HepG2 (cell line): ENCODE data around the gene ANK3. TPM values are rescaled to one million over a fixed set of nuclear protein-coding genes. Genes with fewer than 3 reads are reported as not detected.

Experiments
- ATAC-seq: fragments of 200-7000 bp; cut with Tn5 transposase; 3 replicates; pipeline ENCODE4 v1.9.1; 2020; ENCODE audit warnings: mild to moderate bottlenecking, moderate library complexity
- BruUV-seq: library from RNA; stranded (reverse); fragments of 400-500 nt; replicated peaks from 2 replicates; lab custom pipeline; 2021; lab: Mats Ljungman, UMichigan
- CTCF ChIA-PET: fragments of 300-600 bp; formaldehyde crosslinking; extraction: SDS; loops from one replicate; lab custom pipeline; 2021; ENCODE audit warnings: low total read pairs, inconsistent platforms, low intra/inter-chr PET ratio; lab: Yijun Ruan, JAX
- POLR2A ChIA-PET: fragments of 350-600 bp; sonication (Branson Sonifier 250); formaldehyde crosslinking; loops from one replicate; lab custom pipeline; 2020; ENCODE audit warnings: antibody characterized with exemption, inconsistent platforms; lab: Yijun Ruan, JAX
- DNase-seq: peaks from one replicate; pipeline ENCODE4 v3.0.0-alpha.2; 2015; ENCODE audit warnings: low spot score
- FAIRE-seq: peaks from 3 replicates; lab custom pipeline; 2011; peaks lifted over from hg19 to GRCh38; lab: Jason Lieb, UNC
- H2AFZ ChIP-seq: one replicate; pipeline ENCODE4 v1.6.1; 2011; ENCODE audit warnings: low read length, inconsistent platforms
- H3K27ac ChIP-seq: fragments of 300-600 bp; 3 replicates; pipeline ENCODE4 v1.8.0; 2011; ENCODE audit warnings: mixed run types, mild to moderate bottlenecking, mixed read lengths, low read length, inconsistent platforms; ENCODE audit not compliant: insufficient read depth; ENCODE audit errors: extremely low read length
- H3K27me3 ChIP-seq, 2 experiments: fragments of 200-600 bp in 1 of 2; 2 replicates in 1 of 2; 3 replicates in 1 of 2; pipeline versions ENCODE4 v1.6.0 to v1.8.0; 2011; ENCODE audit warnings: low read length in 2 of 2, mild to moderate bottlenecking in 2 of 2, moderate library complexity in 2 of 2, inconsistent platforms in 1 of 2; ENCODE audit not compliant: insufficient read depth in 2 of 2, control insufficient read depth in 1 of 2
- H3K36me3 ChIP-seq, 2 experiments: fragments of 200-600 bp in 1 of 2; replicated peaks in 1 of 2; 2 replicates in 1 of 2; 3 replicates in 1 of 2; pipeline versions ENCODE4 v1.5.1 to v1.8.0; 2011; ENCODE audit warnings: low read length in 2 of 2, inconsistent platforms in 1 of 2; ENCODE audit not compliant: insufficient read depth in 2 of 2, control insufficient read depth in 1 of 2
- H3K4me1 ChIP-seq: 2 replicates; pipeline ENCODE4 v1.5.1; 2012; ENCODE audit warnings: low read length, inconsistent platforms; ENCODE audit not compliant: insufficient read depth
- H3K4me2 ChIP-seq: 2 replicates; pipeline ENCODE4 v1.6.0; 2011; ENCODE audit warnings: low read depth, low read length, inconsistent platforms
- H3K4me3 ChIP-seq, 3 experiments: fragments of 200-600 bp in 1 of 3; sonication (generic), shearing (Covaris generic) in 1 of 3; replicated peaks in 1 of 3; 2 replicates each; pipeline ENCODE4 v1.5.1; 2011 to 2016; ENCODE audit warnings: low read length in 3 of 3, inconsistent platforms in 2 of 3, low read depth in 2 of 3, mild to moderate bottlenecking in 2 of 3, control low read depth in 1 of 3, mixed read lengths in 1 of 3; ENCODE audit not compliant: insufficient read depth in 1 of 3
- H3K79me2 ChIP-seq: one replicate; pipeline ENCODE4 v1.6.1; 2011; ENCODE audit warnings: low read length, inconsistent platforms; ENCODE audit not compliant: insufficient read depth
- H3K9ac ChIP-seq: 2 replicates; pipeline ENCODE4 v1.6.0; 2011; ENCODE audit warnings: mild to moderate bottlenecking, low read depth, low read length, inconsistent platforms; ENCODE audit not compliant: insufficient read depth
- H3K9me3 ChIP-seq: 2 replicates; pipeline ENCODE4 v1.5.1; 2012; ENCODE audit warnings: mild to moderate bottlenecking, low read length
- H4K20me1 ChIP-seq: 2 replicates; pipeline ENCODE4 v1.6.0; 2011; ENCODE audit warnings: inconsistent platforms, mild to moderate bottlenecking, low read length, moderate library complexity; ENCODE audit not compliant: insufficient read depth
- DNMT1 ChIP-seq: sonication (generic); formaldehyde crosslinking; IDR thresholded peaks from 2 replicates; pipeline ENCODE4 v1.5.1; 2020; ENCODE audit warnings: mild to moderate bottlenecking, missing genetic modification reagents
- ERF ChIP-seq: IDR thresholded peaks from 2 replicates; pipeline ENCODE4 v1.6.1; 2018; ENCODE audit warnings: missing biosample characterization, missing genetic modification reagents
- NFIC ChIP-seq: IDR thresholded peaks from 2 replicates; pipeline ENCODE4 v1.6.1; 2012; ENCODE audit warnings: mild to moderate bottlenecking, low read length, inconsistent platforms
- PAF1 ChIP-seq: IDR thresholded peaks from 2 replicates; pipeline ENCODE4 v1.6.1; 2016; ENCODE audit warnings: missing genetic modification reagents, missing compliant biosample characterization
- POGK ChIP-seq: sonication (generic); formaldehyde crosslinking; conservative IDR thresholded peaks from 2 replicates; pipeline ENCODE4 v1.8.0; 2022; ENCODE audit warnings: mild to moderate bottlenecking, moderate library complexity, missing genetic modification reagents
- SATB2 ChIP-seq: sonication (generic); formaldehyde crosslinking; IDR thresholded peaks from 2 replicates; pipeline ENCODE4 v1.5.0; 2020; ENCODE audit warnings: missing genetic modification reagents
- SMARCC2 ChIP-seq: fragments of 450-650 bp; IDR thresholded peaks from 2 replicates; pipeline ENCODE4 v1.6.1; 2017; ENCODE audit warnings: antibody characterized with exemption, mild to moderate bottlenecking
- TBL1XR1 ChIP-seq: fragments of 150-350 bp; IDR thresholded peaks from 2 replicates; pipeline ENCODE4 v1.6.1; 2014; ENCODE audit warnings: borderline replicate concordance, low read length; ENCODE audit not compliant: partially characterized antibody
- TOPORS ChIP-seq: sonication (generic); formaldehyde crosslinking; IDR thresholded peaks from 2 replicates; pipeline ENCODE4 v1.8.0; 2023; ENCODE audit warnings: mild to moderate bottlenecking, missing genetic modification reagents
- XBP1 ChIP-seq: sonication (generic); formaldehyde crosslinking; IDR thresholded peaks from 2 replicates; pipeline ENCODE4 v1.5.0; 2020; ENCODE audit warnings: missing genetic modification reagents
- ZBTB38 ChIP-seq: sonication (generic); formaldehyde crosslinking; IDR thresholded peaks from 2 replicates; pipeline ENCODE4 v1.5.1; 2020; ENCODE audit warnings: mild to moderate bottlenecking, missing genetic modification reagents
- ZNF260 ChIP-seq: sonication (generic); formaldehyde crosslinking; IDR thresholded peaks from 2 replicates; pipeline ENCODE4 v1.4.0; 2020; ENCODE audit warnings: missing genetic modification reagents, low read depth, mild to moderate bottlenecking, borderline replicate concordance
- ZNF333 ChIP-seq: sonication (generic); formaldehyde crosslinking; IDR thresholded peaks from 2 replicates; pipeline ENCODE4 v1.4.0; 2020; ENCODE audit warnings: mild to moderate bottlenecking, missing genetic modification reagents, borderline replicate concordance
- ZNF33B ChIP-seq: sonication (generic); formaldehyde crosslinking; IDR thresholded peaks from 2 replicates; pipeline ENCODE4 v1.5.1; 2020; ENCODE audit warnings: mild to moderate bottlenecking, missing genetic modification reagents
- WGBS: methylation state at CpG from one replicate; pipeline ENCODE4 v1.1.6; 2017; ENCODE audit warnings: low lambda C conversion rate; 5-methylcytosine and 5-hydroxymethylcytosine counted together
- in situ Hi-C: cut with HindIII; loops from 2 replicates; pipeline ENCODE4 v1.10.0; 2017; ENCODE audit warnings: low pct_unique_long_range_greater_than_20kb; ENCODE audit not compliant: extremely low pct_ligation_motif_present
- intact Hi-C: fragments of 100-400 bp; cut with micrococcal nuclease; formaldehyde crosslinking; loops from one replicate; pipeline ENCODE4 v1.10.0; 2022; ENCODE audit not compliant: unreplicated experiment
- polyA plus RNA-seq, 8 experiments: library from polyadenylated mRNA; depleted of rRNA in 3 of 8; stranded (reverse) in 7 of 8; unstranded in 1 of 8; fragments of >200 nt; fragmentation: Illumina TruSeq in 4 of 8; extraction: Trizol in 4 of 8; gene quantifications; 2 replicates each; pipeline versions ENCODE4 v1.2.1 to v1.2.3, GENCODE V29; 2011 to 2016; ENCODE audit warnings: low read depth in 4 of 8, missing spikeins in 1 of 8, mixed read lengths in 1 of 8; ENCODE audit not compliant: insufficient read depth in 1 of 8
- total RNA-seq, 5 experiments: library from RNA; depleted of rRNA; stranded (reverse); fragments of >200 nt; fragmentation: Illumina TruSeq; extraction: Trizol; gene quantifications; 2 replicates each; pipeline ENCODE4 v1.2.3, GENCODE V29; 2016; ENCODE audit warnings: low read depth in 1 of 5
- TF ChIP-seq, protein P1 (sequence below): sonication (generic); formaldehyde crosslinking; IDR thresholded peaks from 2 replicates; pipeline ENCODE4 v1.8.1; 2023; ENCODE audit warnings: mild to moderate bottlenecking, missing genetic modification reagents
- TF ChIP-seq, protein P2 (sequence below): sonication (generic); formaldehyde crosslinking; IDR thresholded peaks from 2 replicates; pipeline ENCODE4 v1.4.0; 2020; ENCODE audit warnings: missing genetic modification reagents, borderline replicate concordance

The ANK3 gene
- total and polyA plus RNA-seq, 2 of the 13 experiments (the other 11 are each of a cell fraction or from before 2014, with no cell fraction given) = not detected

DNA sequence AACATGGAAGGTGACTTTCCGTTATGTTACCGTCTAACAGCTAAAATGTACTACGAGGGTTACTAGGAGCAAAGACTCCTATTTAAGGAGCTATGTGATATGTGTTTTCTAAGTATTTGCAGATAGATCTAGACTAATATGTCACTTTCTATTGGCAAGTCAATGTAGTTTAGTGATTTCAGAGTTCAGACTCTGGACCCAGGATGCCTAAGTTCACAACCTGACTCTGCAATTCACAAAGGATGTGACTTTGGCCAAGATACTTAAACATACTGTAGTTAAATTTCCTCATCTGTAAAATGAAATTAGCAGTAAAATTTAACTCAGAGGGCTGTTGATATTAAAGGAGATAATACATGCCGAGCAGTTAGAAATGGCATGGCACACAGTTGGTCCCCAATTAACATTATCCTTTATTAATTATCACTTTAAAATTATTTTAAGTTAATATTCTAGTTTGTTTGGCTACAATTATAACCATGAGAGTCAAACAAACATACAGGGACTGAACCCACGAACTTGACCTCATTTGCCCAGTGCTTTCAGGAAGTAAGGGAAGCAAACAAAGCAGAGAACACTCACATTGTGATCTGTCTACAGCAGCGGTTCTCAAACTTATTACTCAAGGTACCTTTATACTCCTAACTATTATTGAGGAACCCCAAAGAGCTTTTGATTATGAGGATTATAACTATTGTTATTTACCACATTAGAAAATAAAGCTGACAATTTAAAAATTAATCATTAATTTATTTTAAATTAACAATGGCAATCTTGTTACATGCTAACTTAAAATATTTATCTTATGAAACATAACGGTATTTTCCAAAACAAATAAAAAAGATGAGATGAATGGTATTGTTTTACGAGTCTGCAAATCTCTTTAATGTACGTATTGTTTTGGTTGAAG, 94.4 kb downstream of the ANK3 start (continued):
- TF ChIP-seq ZNF260 (no peak), POGK (CRISPR knock-in tag) (no peak), ZBTB38 (CRISPR knock-in tag) (no peak), TOPORS (CRISPR knock-in tag) (no peak), PAF1 (CRISPR knock-in tag) (no peak), TBL1XR1 (no peak), SATB2 (CRISPR knock-in tag) (no peak), ZNF33B (CRISPR knock-in tag) (no peak), ZNF333 (no peak), ERF (no peak), SMARCC2 (no peak)
- TF ChIP-seq, all 625 proteins: peak for 0

- BruUV-seq = no TSS peak
- no peak for ATAC-seq
- intact Hi-C loops = no loop called here
- TF ChIP-seq NFIC = no peak
- TF ChIP-seq, protein P1, sequence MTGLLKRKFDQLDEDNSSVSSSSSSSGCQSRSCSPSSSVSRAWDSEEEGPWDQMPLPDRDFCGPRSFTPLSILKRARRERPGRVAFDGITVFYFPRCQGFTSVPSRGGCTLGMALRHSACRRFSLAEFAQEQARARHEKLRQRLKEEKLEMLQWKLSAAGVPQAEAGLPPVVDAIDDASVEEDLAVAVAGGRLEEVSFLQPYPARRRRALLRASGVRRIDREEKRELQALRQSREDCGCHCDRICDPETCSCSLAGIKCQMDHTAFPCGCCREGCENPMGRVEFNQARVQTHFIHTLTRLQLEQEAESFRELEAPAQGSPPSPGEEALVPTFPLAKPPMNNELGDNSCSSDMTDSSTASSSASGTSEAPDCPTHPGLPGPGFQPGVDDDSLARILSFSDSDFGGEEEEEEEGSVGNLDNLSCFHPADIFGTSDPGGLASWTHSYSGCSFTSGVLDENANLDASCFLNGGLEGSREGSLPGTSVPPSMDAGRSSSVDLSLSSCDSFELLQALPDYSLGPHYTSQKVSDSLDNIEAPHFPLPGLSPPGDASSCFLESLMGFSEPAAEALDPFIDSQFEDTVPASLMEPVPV (CRISPR knock-in tag) = no peak
- TF ChIP-seq XBP1 = no peak
- TF ChIP-seq DNMT1 (CRISPR knock-in tag) = no peak
- TF ChIP-seq, protein P2, sequence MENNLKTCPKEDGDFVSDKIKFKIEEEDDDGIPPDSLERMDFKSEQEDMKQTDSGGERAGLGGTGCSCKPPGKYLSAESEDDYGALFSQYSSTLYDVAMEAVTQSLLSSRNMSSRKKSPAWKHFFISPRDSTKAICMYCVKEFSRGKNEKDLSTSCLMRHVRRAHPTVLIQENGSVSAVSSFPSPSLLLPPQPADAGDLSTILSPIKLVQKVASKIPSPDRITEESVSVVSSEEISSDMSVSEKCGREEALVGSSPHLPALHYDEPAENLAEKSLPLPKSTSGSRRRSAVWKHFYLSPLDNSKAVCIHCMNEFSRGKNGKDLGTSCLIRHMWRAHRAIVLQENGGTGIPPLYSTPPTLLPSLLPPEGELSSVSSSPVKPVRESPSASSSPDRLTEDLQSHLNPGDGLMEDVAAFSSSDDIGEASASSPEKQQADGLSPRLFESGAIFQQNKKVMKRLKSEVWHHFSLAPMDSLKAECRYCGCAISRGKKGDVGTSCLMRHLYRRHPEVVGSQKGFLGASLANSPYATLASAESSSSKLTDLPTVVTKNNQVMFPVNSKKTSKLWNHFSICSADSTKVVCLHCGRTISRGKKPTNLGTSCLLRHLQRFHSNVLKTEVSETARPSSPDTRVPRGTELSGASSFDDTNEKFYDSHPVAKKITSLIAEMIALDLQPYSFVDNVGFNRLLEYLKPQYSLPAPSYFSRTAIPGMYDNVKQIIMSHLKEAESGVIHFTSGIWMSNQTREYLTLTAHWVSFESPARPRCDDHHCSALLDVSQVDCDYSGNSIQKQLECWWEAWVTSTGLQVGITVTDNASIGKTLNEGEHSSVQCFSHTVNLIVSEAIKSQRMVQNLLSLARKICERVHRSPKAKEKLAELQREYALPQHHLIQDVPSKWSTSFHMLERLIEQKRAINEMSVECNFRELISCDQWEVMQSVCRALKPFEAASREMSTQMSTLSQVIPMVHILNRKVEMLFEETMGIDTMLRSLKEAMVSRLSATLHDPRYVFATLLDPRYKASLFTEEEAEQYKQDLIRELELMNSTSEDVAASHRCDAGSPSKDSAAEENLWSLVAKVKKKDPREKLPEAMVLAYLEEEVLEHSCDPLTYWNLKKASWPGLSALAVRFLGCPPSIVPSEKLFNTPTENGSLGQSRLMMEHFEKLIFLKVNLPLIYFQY (CRISPR knock-in tag) = no peak
Measured at GRCh38 chr10:60293581-60294175, 96.0 kb downstream of the ANK3 start.

More at GRCh38 chr10:60293581-60294175, 96.0 kb downstream of the ANK3 start:
- Histone ChIP-seq H3K9me3 (no peaks in the 10 kb centered on the region), H3K27me3 (no peaks in the 10 kb centered on the region), H4K20me1 (no peaks in the 10 kb centered on the region), H3K36me3 (no peaks in the 10 kb centered on the region), H3K4me2 (no peak overlapping the region), H3K79me2 (no peaks in the 10 kb centered on the region), H3K9ac (no peak overlapping the region), H3K27ac (no peak overlapping the region), H3K4me3 (no peak overlapping the region), H3K4me1 (no peaks in the 10 kb centered on the region), H2AFZ (no peak overlapping the region)
- WGBS = 18% methylated on average over 6 of the region's 6 CpGs
- CTCF ChIA-PET = no interaction called here
- FAIRE-seq (no peak), DNase-seq (no peak)
- POLR2A ChIA-PET = no interaction called here
- in situ Hi-C loops = no loop called here
